Activated CD4-positive, alpha-beta T cell treated with anti-CD3 and anti-CD28 coated beads, Interleukin-2, amount 50 U/mL, for 24 hours (primary cell): ENCODE results near the gene KCNIP3.
A peak's percentile ranks its signal among the peaks of the same experiment; 100 is the strongest.
"Not testable (repeated sequence)": the region's sequence is repeated elsewhere in the genome, so short reads cannot be mapped to it uniquely, and the experiment has no call there.

Source experiments
- DNase-seq, 2 donors: peaks; one replicate each; pipeline ENCODE4 v3.0.0-alpha.2; 2020; ENCODE audit warnings: low read depth in 1 of 2, low spot score in 1 of 2

Gene KCNIP3

DNA sequence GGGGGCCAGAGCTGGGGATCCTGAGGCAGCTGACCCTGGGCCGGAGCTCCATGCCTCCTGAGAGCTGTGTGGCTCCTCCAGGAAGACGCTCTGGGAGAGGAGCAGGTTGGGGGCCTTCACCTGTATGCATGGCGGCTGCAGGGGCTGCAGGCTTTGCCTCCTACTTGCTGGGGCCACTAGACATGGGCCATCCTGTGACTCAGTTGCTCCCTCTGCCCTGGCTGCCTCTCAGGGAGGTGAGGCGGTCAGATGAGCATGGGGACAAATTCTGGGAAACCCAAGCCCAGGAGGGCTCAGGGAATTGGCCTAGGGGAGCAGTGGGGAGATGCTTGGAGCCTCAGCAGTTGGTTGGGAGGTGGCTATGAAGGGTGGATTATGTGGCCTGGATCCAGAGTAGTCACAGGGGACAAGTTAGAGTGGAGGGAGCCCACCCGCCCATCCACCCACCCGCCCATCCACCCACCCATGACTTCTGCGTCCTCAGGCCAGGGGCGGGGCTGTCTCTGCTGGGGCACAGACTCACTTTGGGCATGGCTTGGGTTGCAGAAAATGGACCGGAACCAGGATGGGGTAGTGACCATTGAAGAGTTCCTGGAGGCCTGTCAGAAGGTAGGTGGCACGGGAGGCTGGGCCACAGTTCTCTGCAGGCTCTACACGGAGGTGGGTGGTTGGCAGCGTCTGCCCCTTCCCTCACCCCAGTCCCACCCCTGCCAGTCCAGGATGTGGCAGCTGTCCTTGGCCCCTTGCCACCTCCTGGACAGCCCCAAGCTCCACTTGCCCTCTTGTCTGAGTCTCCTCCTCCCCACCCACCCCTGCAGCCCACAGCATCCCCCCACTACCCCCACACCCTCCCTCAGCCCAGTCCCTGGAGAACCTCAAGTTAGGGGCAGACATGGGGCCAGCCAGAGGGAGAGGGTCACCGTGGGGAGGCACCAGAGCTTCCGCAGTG, 85.8 kb downstream of the KCNIP3 start:
- DNase-seq, result no peak

DNA sequence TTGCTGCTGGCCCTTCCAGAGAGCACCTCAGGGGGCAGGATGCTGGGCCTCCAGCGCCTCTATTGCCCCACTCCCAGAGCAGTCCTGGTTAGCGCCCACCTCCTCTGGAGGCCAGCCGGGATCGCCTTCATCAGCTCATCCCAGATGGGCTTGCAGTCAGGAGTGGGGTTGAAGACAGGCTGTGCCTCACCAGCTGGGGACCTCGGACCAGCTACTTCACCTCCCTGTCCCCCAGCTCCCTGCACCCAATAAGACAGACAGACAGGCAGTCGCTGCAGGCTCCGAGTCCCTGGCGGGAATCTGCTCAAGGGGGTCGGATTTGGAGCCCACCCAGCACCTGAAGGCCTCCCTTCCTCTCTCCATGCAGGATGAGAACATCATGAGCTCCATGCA, 86.5 kb downstream of the KCNIP3 start:
- no peak for DNase-seq

DNA sequence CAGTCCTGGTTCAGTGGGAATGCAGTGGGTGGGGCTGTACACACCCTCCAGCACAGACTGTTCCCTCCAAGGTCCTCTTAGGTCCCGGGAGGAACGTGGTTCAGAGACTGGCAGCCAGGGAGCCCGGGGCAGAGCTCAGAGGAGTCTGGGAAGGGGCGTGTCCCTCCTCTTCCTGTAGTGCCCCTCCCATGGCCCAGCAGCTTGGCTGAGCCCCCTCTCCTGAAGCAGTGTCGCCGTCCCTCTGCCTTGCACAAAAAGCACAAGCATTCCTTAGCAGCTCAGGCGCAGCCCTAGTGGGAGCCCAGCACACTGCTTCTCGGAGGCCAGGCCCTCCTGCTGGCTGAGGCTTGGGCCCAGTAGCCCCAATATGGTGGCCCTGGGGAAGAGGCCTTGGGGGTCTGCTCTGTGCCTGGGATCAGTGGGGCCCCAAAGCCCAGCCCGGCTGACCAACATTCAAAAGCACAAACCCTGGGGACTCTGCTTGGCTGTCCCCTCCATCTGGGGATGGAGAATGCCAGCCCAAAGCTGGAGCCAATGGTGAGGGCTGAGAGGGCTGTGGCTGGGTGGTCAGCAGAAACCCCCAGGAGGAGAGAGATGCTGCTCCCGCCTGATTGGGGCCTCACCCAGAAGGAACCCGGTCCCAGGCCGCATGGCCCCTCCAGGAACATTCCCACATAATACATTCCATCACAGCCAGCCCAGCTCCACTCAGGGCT, 87.9 kb downstream of the KCNIP3 start:
- no peak for DNase-seq

DNA sequence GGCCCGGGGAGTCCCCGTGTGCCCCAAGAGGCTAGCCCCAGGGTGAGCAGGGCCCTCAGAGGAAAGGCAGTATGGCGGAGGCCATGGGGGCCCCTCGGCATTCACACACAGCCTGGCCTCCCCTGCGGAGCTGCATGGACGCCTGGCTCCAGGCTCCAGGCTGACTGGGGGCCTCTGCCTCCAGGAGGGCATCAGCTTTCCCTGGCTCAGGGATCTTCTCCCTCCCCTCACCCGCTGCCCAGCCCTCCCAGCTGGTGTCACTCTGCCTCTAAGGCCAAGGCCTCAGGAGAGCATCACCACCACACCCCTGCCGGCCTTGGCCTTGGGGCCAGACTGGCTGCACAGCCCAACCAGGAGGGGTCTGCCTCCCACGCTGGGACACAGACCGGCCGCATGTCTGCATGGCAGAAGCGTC, 88.4 kb downstream of the KCNIP3 start:
- no peak for DNase-seq

DNA sequence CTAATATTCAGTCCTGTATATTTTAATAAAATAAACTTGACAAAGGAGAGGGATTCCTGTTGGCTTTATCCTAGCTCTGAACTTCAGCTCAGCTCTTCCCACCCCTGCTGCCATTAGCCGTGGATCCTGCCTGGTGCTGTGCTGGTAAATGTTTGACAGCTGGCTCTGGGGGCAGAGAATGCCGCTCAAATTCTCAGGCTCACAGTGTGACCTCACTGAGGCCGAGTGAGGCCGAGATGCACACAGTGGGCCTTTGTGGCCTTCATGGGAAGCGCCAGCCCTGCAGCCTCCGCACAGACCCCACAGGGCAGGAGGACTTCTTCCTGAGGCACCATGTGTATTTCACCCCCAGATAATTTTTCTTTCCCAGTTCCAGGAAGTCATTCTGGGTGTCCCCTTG, 88.9 kb downstream of the KCNIP3 start:
- DNase-seq, result no peak

DNA sequence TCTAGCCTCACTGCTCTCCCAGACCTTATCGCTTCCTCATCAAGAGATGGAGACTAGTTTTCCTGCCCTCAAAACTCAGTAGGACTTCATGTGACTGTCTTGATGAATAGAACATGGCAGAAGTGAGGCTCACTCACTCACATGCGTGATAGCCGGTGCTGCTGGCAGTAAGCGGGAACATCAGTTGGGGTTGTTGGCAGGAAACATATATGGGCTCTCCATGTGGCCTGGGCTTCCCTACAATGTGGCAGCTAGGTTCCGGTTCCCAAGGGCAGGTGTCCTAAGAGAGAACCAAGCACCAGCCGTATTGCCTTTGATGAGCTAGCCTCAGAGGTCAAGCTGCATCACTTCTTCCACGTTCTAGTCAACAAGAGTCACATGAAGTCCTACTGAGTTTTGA, 90.2 kb downstream of the KCNIP3 start:
- DNase-seq, result no peak

DNA sequence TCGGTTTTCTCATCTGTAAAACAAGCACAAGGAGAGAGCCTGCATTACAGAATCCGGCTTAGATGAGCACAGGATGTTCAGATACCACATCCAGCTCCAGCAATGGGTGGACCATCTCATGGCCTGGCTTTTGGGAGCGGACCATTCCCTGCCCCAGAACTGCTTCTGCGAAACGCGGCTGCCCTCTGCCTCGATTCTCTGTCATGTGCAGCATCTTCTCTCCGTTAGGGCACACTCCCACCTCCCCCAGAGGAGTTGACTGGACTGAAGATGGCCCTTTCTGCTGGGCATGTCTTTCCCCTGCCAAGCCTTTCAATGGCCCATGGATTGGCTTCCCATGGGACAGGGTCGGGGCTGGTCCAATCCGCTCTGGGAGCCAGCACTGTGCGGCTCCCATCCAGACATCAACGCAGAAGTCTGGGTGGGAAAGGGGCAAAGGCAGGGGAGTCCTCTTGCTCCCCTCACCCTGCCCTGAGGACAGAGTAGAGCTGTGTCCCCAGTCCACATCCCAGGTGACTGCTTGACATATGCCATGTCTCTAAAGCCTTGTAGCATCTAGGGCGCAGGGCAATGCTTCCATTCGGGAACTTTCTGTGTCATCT, 91.0 kb downstream of the KCNIP3 start:
- DNase-seq, result no peak

DNA sequence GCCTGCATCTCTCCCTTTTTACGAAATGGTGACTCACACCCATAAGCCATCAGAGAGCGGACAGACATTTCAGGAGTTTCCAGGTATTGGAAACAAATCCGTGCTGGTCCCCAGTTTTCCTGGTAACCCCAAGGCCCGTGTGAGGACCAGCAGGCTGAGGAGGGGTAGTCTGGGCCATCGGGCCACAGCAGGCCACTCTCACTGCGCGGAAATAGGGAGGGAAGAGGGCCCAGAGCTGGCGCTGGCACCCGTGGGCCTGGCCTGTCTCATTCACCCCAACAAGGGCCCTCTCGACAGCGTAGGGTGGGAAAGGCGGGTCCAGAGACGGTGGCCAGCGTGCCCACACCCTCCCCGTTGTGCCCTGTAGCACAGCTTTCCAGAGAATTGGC, 91.7 kb downstream of the KCNIP3 start:
- no peak for DNase-seq

DNA sequence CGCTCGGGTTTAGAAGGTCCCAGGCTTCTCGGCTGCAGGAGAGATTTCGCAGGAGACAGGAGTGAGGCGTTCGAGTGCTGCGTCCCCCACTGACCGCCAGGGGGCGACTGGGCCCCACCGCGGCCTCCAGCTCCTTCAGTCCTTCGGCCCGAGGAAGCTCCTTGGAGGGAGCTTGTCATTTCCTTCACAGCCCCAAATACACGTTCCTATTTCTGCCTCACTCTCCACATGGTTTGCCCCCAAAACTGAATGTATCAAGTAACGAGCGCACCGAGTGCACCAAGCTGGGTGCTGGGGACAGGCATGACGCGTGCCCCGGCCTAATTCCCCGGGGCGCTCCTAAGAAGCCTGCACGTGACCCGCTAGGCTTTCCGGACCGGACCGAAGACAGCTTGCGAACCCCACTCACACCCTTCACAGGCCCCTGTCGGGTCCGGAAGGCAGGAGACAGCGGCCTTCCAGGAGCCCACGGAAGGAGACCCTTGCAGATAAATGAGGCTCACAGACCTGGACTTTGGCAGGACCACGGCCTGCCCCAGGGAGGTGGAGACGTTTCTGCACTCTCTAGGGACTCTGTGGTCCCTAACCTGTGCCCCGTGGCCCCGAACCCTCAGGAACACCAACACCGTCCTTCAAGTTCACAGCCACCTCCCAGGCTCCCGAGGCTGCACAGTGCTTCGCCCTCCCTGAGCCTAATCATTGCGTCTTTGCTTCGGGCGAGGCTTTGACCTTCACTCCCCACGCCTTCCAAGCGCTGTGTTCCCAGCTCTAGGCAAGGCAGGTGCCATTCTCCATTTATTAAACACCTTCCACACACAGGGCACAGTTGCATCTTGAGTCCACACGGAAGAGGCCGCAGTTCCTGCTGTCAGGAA, 92.3 kb downstream of the KCNIP3 start:
- DNase-seq, result peak in 1 of 2 donors; percentile 39

DNA sequence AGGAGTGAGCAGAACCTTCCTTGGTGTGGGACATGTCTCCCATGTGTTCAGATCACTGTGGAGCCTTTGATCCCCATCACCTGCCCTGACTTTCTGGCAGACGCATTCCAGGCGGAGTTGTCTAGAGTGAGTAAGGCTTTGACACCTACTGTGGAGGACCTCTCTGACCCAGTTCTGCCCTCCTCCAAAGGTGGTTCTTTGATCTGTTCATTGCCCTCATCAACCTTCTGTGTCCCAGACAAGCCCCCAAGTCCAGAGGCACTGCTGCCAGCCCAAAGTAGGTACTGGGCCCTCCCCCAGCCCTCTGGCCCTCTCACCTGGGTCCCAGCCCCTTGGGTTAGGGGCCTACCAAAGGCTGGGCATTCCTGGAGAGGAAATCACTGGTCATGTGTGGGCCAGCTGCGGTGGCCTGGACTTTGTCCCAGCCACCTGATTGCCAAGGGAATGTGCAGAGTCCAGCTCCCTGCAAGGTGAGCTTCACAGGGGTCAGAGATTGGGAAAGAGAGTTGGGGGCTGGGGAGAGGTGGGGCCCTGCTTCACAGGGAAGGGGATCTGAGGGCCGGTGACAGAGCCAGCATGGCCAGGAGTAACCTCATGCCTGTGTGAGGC, 93.2 kb downstream of the KCNIP3 start:
- DNase-seq, result no peak

DNA sequence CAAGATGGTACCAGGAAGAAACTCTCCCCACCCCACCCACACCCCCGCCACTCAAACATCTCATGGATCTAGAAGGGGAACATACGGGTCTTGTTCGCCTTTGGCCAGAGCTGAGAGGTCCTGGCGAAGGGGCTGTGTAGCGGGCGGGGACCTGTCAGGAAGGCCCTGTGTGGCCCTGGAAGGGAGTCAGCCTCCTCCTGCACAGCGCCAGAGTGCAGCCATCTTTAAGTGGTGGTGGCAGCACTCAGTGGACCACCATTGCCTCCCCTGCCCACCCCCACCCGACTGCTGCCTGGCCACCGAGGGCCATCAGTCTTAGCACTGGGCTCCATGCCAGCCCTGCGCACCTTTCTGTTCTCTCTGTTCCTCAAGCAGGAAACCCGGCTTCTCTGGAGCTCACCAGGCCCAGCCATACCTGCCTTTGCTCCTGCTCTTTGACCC, 93.8 kb downstream of the KCNIP3 start:
- no peak for DNase-seq

DNA sequence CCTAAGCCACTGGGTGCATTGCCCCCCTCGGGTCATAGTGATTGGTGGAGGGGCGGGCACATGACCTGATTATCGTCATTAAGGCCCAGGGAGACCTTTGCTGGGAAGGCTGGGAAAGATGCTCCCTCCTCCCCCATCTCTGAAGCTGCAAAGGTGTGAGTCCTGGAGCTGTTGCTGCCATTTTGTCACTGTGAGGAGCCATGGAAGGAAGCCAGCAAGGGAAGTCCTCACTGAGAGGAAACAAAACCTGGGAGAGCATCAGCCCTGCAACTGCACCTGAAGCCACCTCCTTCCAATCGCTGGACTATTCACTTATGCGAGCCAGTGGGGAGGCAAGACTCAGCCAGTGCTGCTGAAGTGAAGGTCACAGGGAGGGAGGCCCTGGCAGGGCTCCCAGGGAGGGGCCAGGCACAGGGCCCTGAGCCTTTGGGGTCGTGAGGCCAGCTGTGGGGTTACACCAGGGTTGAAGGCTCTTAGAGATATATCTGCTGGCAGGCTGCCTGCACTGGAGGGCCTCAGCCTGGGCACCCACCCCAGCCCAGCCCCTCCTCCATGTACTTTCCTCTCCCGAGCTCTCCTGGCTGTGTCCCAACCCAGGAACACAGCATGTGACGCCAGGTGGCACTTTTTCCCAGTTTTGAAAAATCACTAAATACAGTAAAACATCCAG, 94.6 kb downstream of the KCNIP3 start:
- DNase-seq, result no peak

DNA sequence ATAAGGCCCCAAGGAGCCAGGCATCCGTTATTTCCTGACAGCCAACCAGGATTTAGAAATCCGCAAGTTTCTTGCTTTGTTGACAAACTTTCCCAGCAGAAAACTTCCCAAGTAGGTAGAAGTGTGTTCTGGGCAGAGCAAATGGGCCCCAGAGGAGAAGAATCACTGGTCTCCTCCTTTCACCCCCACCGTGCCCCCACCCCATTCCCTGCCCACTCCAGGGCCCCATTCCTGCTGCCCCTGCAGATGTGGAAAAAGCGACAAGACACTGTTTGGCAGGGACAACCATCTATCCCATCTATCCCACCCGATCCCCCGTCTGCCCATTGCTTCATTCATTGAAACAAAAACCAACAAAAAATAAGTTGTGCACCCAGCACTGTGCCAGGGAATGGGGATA, 95.2 kb downstream of the KCNIP3 start:
- no peak for DNase-seq

DNA sequence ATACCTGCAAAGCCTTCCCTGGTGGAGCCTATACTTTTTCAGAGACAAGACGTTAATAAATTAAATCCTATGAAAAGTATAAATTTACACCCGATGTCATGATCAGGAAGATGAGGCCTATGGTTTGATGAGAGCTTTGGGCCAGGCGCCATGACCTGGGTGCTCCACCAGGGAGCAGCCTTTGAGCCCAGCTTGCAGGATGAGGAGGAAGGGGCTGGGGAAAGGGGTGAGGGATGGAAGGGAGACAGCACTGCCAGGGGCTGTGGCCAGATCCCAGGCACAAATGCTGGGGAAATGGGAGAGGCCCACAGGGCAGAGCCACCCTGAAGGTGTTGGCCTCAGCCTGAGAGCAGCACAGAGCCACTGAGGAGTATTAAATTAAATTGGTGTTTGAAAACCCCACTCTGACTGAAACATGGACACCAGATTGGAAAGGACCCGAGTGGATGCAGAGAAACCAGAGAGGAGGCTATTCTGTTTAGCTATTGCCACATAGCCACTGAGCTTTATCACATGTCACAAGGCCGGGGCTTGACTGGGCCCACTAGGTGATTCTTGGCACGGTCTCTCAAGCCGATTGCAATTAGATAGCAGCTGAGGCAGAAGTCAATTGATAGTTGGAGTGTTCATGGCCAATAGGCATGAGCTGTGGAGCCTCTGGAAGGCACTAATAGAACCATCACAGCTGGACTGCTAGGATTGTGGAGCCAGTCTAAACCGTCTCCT, 95.7 kb downstream of the KCNIP3 start:
- DNase-seq, result no peak

DNA sequence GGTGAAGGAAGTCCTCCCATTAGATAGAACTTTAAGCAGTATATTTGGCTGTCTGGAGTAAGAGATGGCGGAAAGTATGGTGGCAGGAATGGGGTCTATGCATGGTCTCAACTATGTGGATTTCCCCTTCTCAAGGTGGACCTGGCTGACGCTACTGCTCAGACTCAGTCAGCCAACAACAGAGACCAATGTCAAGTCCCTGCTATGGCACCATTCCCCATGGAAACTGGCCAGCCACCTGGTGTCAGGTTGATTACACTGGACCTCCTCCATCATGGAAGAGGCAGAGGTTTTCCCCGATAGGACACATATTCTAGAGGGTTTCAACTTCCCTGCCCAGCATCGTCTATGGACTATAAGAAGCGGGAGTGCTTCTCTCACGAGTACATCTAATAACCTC, 96.8 kb downstream of the KCNIP3 start:
- DNase-seq, result no peak

DNA sequence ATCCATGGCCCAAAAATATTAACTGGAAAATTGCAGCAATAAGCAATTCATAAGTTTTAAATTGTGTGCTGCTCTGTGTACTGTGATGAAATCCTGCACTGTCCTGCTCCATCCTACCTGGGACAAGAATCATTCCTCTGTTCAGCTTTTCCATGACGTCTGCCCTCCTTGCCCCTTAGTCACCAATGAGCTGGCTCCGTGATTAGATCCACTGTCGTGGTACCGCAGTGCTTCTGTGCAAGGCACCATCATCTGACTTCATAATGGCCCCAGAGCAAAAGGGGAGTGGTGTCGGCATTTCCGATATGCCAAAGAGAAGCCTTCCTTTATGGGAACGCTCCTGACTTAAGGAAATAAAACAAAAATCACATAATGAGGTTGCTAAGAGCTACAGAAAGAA, 101.9 kb downstream of the KCNIP3 start:
- DNase-seq, result no peak

DNA sequence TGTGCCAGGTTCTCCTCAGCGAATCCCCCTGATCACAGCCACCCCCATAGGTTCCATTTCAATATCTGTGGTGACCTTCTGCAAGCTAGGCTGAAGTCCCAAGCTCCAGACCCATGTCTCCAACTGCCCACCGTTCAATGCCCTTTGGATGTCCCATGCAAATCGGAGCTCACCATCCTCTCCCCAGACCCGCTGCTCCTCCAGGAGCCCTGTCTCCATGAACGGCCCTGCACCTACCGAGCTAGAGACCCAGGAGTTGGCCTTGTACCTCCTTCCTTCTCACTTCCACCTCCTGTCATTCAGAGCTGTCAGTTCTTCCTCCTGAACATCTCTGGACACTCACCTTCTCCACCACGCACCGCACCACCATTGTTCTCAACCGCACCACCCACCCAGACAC, 104.3 kb downstream of the KCNIP3 start:
- no peak for DNase-seq

DNA sequence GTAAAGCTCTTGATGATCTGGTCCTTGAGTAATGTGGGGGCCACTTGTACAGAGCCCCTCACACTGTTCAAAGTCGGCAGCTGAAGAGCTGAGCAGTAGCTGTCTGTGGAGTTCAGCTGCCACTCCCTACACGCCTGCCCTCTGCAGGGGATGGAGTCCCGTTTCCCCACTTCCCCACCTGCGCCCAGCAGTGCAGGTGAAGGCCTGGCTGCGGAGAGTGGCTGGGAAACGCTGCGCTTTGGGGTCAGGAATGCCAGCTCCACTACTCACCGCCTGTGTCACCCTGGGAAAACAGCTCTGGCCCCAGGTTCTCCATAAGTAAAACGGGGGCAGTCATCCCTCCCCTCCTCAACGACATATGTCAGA, 104.8 kb downstream of the KCNIP3 start:
- not testable (repeated sequence) for DNase-seq
